Hematopoietic multipotent progenitor cell treated with erythropoietin and hydrocortisone succinate and interleukin-3 and kit ligand, for 15 days (in vitro differentiated cells): Measurements from ENCODE around the gene EXT2.

Experiments
- DNase-seq: peaks from one replicate; pipeline ENCODE4 v3.0.0-alpha.2; 2015; ENCODE audit warnings: low spot score

EXT2 gene

GRCh38 chr11:44203270-44204043, 108.0 kb downstream of the EXT2 start:
- DNase-seq: no peak

GRCh38 chr11:44205352-44205751, 109.9 kb downstream of the EXT2 start:
- DNase-seq: no peak

- no peak for DNase-seq
Measured at GRCh38 chr11:44205836-44206235, 110.4 kb downstream of the EXT2 start.

GRCh38 chr11:44207292-44207691, 111.8 kb downstream of the EXT2 start:
- no peak for DNase-seq

GRCh38 chr11:44208976-44209603, 113.6 kb downstream of the EXT2 start:
- DNase-seq: no peak

GRCh38 chr11:44212128-44212527, 116.7 kb downstream of the EXT2 start:
- no peak for DNase-seq

- DNase-seq: no peak
Measured at GRCh38 chr11:44213148-44213547, 117.7 kb downstream of the EXT2 start.

GRCh38 chr11:44217432-44217831, 122.0 kb downstream of the EXT2 start:
- DNase-seq: no peak

GRCh38 chr11:44219830-44220796, 124.6 kb downstream of the EXT2 start:
- no peak for DNase-seq

GRCh38 chr11:44221456-44221855, 126.0 kb downstream of the EXT2 start:
- DNase-seq: no peak

GRCh38 chr11:44221992-44222391, 126.5 kb downstream of the EXT2 start:
- DNase-seq: no peak

- DNase-seq: no peak
Measured at GRCh38 chr11:44223238-44223637, 127.8 kb downstream of the EXT2 start.

- DNase-seq: no peak
Measured at GRCh38 chr11:44224867-44225501, 129.5 kb downstream of the EXT2 start.

GRCh38 chr11:44226490-44226889, 131.0 kb downstream of the EXT2 start:
- no peak for DNase-seq

- DNase-seq: no peak
Measured at GRCh38 chr11:44226945-44227344, 131.5 kb downstream of the EXT2 start.

- no peak for DNase-seq
Measured at GRCh38 chr11:44228379-44228778, 132.9 kb downstream of the EXT2 start.

GRCh38 chr11:44229098-44229497, 133.6 kb downstream of the EXT2 start:
- DNase-seq: no peak

- no peak for DNase-seq
Measured at GRCh38 chr11:44229624-44230023, 134.1 kb downstream of the EXT2 start.

GRCh38 chr11:44235765-44236201, 140.3 kb downstream of the EXT2 start:
- no peak for DNase-seq

- no peak for DNase-seq
Measured at GRCh38 chr11:44236296-44236695, 140.8 kb downstream of the EXT2 start.

GRCh38 chr11:44237156-44237555, 141.7 kb downstream of the EXT2 start:
- DNase-seq: no peak

- DNase-seq: no peak
Measured at GRCh38 chr11:44241851-44242250, 146.4 kb downstream of the EXT2 start.
